ENCODE measurements around the gene GMCL1.
"Not testable (repeated sequence)": the region's sequence is repeated elsewhere in the genome, so short reads cannot be mapped to it uniquely, and the experiment has no call there.

- TF ChIP-seq POLR2A, CTCF, POLR2AphosphoS5, EP300 (IDR thresholded peaks at IDR 0.05): not testable (repeated sequence)
These were observed 63.5 kb downstream of the GMCL1 start for GRCh38 chr2:69892838-69893424.

Measured in gastroesophageal sphincter (tissue), 3 donors.